Measurements from ENCODE around the gene NUDT2.
"Not testable (repeated sequence)": the region's sequence is repeated elsewhere in the genome, so short reads cannot be mapped to it uniquely, and the experiment has no call there.

The NUDT2 gene

GRCh38 chr9:34362614-34363214 lies 33.3 kb downstream of the NUDT2 start:
- H3K4me3 ChIP-seq (ENCODE audit: low read depth, low read length): no peak overlapping the region
- peaks cover 26% of the 10 kb centered on the region for H3K4me1 ChIP-seq (ENCODE audit: control insufficient read depth, insufficient read depth, low read length)
- H3K9ac ChIP-seq (ENCODE audit: low read depth, low read length): no peak overlapping the region
- H3K9me3 ChIP-seq (ENCODE audit: control insufficient read depth, insufficient read depth, low read length): no peaks in the 10 kb centered on the region
- H3K36me3 ChIP-seq (ENCODE audit: control insufficient read depth, insufficient read depth, low read length): no peaks in the 10 kb centered on the region
- H3K27me3 ChIP-seq (ENCODE audit: control insufficient read depth, insufficient read depth, low read length): peaks cover 3% of the 10 kb centered on the region

GRCh38 chr9:34363619-34364351 lies 34.4 kb downstream of the NUDT2 start:
- H3K36me3 ChIP-seq (ENCODE audit: control insufficient read depth, insufficient read depth, low read length): no peaks in the 10 kb centered on the region
- no peaks in the 10 kb centered on the region for H3K9me3 ChIP-seq (ENCODE audit: control insufficient read depth, insufficient read depth, low read length)
- peaks cover 3% of the 10 kb centered on the region for H3K27me3 ChIP-seq (ENCODE audit: control insufficient read depth, insufficient read depth, low read length)
- no peak overlapping the region for H3K9ac ChIP-seq (ENCODE audit: low read depth, low read length)
- H3K4me3 ChIP-seq (ENCODE audit: low read depth, low read length): no peak overlapping the region
- peaks cover 26% of the 10 kb centered on the region for H3K4me1 ChIP-seq (ENCODE audit: control insufficient read depth, insufficient read depth, low read length)

DNA sequence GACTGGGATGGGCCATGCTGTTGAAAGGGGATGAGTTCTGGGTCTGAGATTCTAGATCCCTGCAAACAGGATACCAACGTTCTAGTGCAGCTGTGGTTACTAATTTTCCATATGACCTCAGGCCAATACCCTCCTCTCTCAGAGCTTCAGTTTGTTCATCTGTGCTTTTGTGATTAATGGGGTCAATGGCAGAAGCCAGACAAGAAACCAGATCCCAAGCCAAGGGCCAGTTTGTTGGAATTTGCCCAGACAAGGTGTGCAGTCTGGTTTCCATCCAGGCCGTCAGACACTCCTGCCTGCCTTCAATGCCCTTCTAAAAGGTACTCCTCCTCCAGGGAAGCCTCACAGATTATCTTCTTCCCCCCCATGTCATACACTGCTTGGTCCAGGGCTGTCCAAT lies 35.9 kb downstream of the NUDT2 start:
- Histone ChIP-seq H3K27me3 (ENCODE audit: control insufficient read depth, insufficient read depth, low read length) (peaks cover 3% of the 10 kb centered on the region), H3K4me3 (ENCODE audit: low read depth, low read length) (no peak overlapping the region), H3K9ac (ENCODE audit: low read depth, low read length) (no peak overlapping the region), H3K9me3 (ENCODE audit: control insufficient read depth, insufficient read depth, low read length) (no peaks in the 10 kb centered on the region), H3K4me1 (ENCODE audit: control insufficient read depth, insufficient read depth, low read length) (peaks cover 26% of the 10 kb centered on the region), H3K36me3 (ENCODE audit: control insufficient read depth, insufficient read depth, low read length) (no peaks in the 10 kb centered on the region)

- peaks cover 2% of the 10 kb centered on the region for H3K36me3 ChIP-seq (ENCODE audit: control insufficient read depth, insufficient read depth, low read length)
- H3K4me3 ChIP-seq (ENCODE audit: low read depth, low read length): no peak overlapping the region
- peaks cover 3% of the 10 kb centered on the region for H3K27me3 ChIP-seq (ENCODE audit: control insufficient read depth, insufficient read depth, low read length)
Observed at GRCh38 chr9:34366365-34366764, 37.0 kb downstream of the NUDT2 start.

DNA sequence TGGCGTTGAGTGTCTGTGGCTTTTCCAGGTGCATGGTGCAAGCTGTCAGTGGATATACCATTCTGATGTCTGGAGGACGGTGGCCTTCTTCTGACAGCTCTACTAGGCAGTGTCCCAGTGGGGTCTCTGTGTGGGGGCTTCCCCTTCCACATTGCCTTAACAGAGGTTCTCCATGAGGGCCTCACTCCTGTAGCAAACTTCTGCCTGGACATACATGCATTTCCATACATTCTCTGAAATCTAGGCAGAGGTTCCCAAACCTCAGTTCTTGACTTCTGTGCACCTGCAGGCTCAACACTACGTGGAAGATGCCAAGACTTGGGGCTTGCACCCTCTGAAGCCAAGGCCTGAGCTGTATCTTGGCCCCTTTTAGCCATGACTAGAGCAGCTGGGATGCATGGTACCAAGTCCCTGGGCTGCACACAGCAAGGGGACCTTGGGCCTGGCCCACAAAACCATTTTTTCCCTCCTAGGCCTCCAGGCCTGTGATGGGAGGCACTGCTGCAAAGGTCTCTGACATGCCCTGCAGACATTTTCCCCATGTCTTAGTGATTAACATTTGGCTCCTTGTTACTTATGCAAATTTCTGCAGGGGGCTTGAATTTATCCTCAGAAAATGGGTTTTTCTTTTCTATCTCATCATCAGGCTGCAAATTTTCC lies 38.5 kb downstream of the NUDT2 start:
- not testable (repeated sequence) for H3K9ac ChIP-seq (ENCODE audit: low read depth, low read length); H3K36me3 ChIP-seq (ENCODE audit: control insufficient read depth, insufficient read depth, low read length)

More at GRCh38 chr9:34366365-34366764, 37.0 kb downstream of the NUDT2 start:
- no peaks in the 10 kb centered on the region for H3K9me3 ChIP-seq (ENCODE audit: control insufficient read depth, insufficient read depth, low read length)
- H3K9ac ChIP-seq (ENCODE audit: low read depth, low read length): no peak overlapping the region
- peaks cover 26% of the 10 kb centered on the region for H3K4me1 ChIP-seq (ENCODE audit: control insufficient read depth, insufficient read depth, low read length)

DNA sequence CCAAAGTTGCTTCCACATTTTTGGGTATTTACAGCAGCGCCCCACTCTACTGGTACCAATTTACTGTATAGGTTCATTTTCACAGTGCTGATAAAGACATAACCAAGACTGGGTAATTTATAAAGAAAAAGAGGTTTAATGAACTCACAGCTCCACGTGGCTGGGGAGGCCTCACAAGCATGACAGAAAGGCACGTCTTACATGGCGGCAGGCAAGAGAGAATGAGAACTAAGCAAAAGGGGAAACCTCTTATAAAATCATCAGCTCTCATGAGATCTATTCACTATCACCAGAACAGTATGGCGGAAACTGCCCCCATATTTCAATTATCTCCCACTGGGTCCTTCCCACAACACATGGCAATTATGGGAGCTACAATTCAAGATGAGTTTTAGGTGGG lies 39.4 kb downstream of the NUDT2 start:
- not testable (repeated sequence) for H3K9me3 ChIP-seq (ENCODE audit: control insufficient read depth, insufficient read depth, low read length); H3K36me3 ChIP-seq (ENCODE audit: control insufficient read depth, insufficient read depth, low read length); H3K9ac ChIP-seq (ENCODE audit: low read depth, low read length); H3K4me3 ChIP-seq (ENCODE audit: low read depth, low read length); H3K27me3 ChIP-seq (ENCODE audit: control insufficient read depth, insufficient read depth, low read length)
- peaks cover 13% of the 10 kb centered on the region for H3K4me1 ChIP-seq (ENCODE audit: control insufficient read depth, insufficient read depth, low read length)

More for the DNA sequence above, 38.5 kb downstream of the NUDT2 start:
- H3K4me1 ChIP-seq (ENCODE audit: control insufficient read depth, insufficient read depth, low read length): peaks cover 22% of the 10 kb centered on the region
- H3K9me3 ChIP-seq (ENCODE audit: control insufficient read depth, insufficient read depth, low read length); H3K27me3 ChIP-seq (ENCODE audit: control insufficient read depth, insufficient read depth, low read length); H3K4me3 ChIP-seq (ENCODE audit: low read depth, low read length): not testable (repeated sequence)

- Histone ChIP-seq H3K4me1 (ENCODE audit: control insufficient read depth, insufficient read depth, low read length) (peaks cover 5% of the 10 kb centered on the region), H3K36me3 (ENCODE audit: control insufficient read depth, insufficient read depth, low read length) (peaks cover 7% of the 10 kb centered on the region), H3K9ac (ENCODE audit: low read depth, low read length) (no peak overlapping the region), H3K9me3 (ENCODE audit: control insufficient read depth, insufficient read depth, low read length) (no peaks in the 10 kb centered on the region), H3K27me3 (ENCODE audit: control insufficient read depth, insufficient read depth, low read length) (peaks cover 3% of the 10 kb centered on the region), H3K4me3 (ENCODE audit: low read depth, low read length) (no peak overlapping the region)
Observed at GRCh38 chr9:34369636-34370035, 40.3 kb downstream of the NUDT2 start.

- no peak overlapping the region for H3K9ac ChIP-seq (ENCODE audit: low read depth, low read length)
- no peaks in the 10 kb centered on the region for H3K9me3 ChIP-seq (ENCODE audit: control insufficient read depth, insufficient read depth, low read length)
- peaks cover 2% of the 10 kb centered on the region for H3K27me3 ChIP-seq (ENCODE audit: control insufficient read depth, insufficient read depth, low read length)
- no peak overlapping the region for H3K4me3 ChIP-seq (ENCODE audit: low read depth, low read length)
- peaks cover 7% of the 10 kb centered on the region for H3K36me3 ChIP-seq (ENCODE audit: control insufficient read depth, insufficient read depth, low read length)
- peaks cover 7% of the 10 kb centered on the region for H3K4me1 ChIP-seq (ENCODE audit: control insufficient read depth, insufficient read depth, low read length)
Observed at GRCh38 chr9:34370335-34370969, 41.1 kb downstream of the NUDT2 start.

GRCh38 chr9:34370970-34371880 lies 41.9 kb downstream of the NUDT2 start:
- peaks cover 7% of the 10 kb centered on the region for H3K36me3 ChIP-seq (ENCODE audit: control insufficient read depth, insufficient read depth, low read length)
- H3K27me3 ChIP-seq (ENCODE audit: control insufficient read depth, insufficient read depth, low read length): peaks cover 8% of the 10 kb centered on the region
- no peak overlapping the region for H3K4me3 ChIP-seq (ENCODE audit: low read depth, low read length)
- no peak overlapping the region for H3K9ac ChIP-seq (ENCODE audit: low read depth, low read length)
- H3K9me3 ChIP-seq (ENCODE audit: control insufficient read depth, insufficient read depth, low read length): no peaks in the 10 kb centered on the region
- peaks cover 13% of the 10 kb centered on the region for H3K4me1 ChIP-seq (ENCODE audit: control insufficient read depth, insufficient read depth, low read length)

GRCh38 chr9:34371886-34372466 lies 42.6 kb downstream of the NUDT2 start:
- Histone ChIP-seq H3K9ac (ENCODE audit: low read depth, low read length) (no peak overlapping the region), H3K4me1 (ENCODE audit: control insufficient read depth, insufficient read depth, low read length) (peaks cover 13% of the 10 kb centered on the region), H3K27me3 (ENCODE audit: control insufficient read depth, insufficient read depth, low read length) (peaks cover 8% of the 10 kb centered on the region), H3K36me3 (ENCODE audit: control insufficient read depth, insufficient read depth, low read length) (peaks cover 7% of the 10 kb centered on the region), H3K9me3 (ENCODE audit: control insufficient read depth, insufficient read depth, low read length) (no peaks in the 10 kb centered on the region), H3K4me3 (ENCODE audit: low read depth, low read length) (no peak overlapping the region)

Measured in iPS-15b (cell line).